Measurements from ENCODE around the gene PTK7.

PTK7 gene

GRCh38 chr6:43180985-43181384, 104.9 kb downstream of the PTK7 start:
- DNase-seq = no peak

DNA sequence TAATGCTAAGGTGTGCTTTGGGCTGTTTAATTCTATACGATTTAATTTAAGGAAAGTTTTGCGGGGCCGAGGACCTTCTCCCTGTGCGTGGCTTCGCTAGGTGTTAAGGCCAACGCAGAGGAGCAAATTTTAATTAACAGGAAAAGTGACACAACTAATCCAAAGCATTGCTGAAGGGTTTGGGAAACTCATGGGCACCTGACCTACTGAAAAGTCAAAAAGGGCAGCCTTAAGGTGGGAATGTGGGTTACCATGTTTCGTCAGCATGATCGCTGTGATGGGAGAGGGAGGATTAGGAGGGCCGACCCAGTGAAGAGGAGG, 105.5 kb downstream of the PTK7 start:
- DNase-seq = no peak

- DNase-seq = peak; percentile 70 to 90 (median 80)
These were observed 106.1 kb downstream of the PTK7 start, which contains the start of gene CUL9 for GRCh38 chr6:43181942-43182860. TSS of gene CUL9 (plus strand) at chr6:43182196. CDS start at chr6:43184311, 2,115 bp downstream.

DNA sequence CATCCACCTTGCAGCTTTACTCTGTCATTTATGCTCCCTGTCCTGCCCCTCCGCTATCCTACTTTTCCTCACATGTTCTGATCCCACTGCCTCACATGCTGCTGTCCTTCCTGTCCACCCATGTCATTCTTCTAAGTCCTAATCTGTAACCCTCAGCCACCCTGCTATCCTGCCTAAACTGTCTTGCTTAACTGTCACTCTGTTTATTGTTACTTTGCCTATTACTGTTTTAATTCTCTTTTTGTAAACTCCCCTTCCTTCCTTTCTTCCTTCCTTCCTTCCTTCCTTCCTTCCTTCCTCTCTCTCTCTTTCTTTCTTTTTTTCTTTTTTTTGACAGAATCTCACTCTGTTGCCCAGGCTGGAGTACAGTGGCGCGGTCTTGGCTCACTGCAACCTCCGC, 107.3 kb downstream of the PTK7 start:
- no peak for DNase-seq

- DNase-seq = no peak
These were observed 108.3 kb downstream of the PTK7 start for GRCh38 chr6:43184268-43184985.

- DNase-seq = no peak
These were observed 109.4 kb downstream of the PTK7 start for GRCh38 chr6:43185391-43185985.

GRCh38 chr6:43186019-43186418, 109.9 kb downstream of the PTK7 start:
- no peak for DNase-seq

DNA sequence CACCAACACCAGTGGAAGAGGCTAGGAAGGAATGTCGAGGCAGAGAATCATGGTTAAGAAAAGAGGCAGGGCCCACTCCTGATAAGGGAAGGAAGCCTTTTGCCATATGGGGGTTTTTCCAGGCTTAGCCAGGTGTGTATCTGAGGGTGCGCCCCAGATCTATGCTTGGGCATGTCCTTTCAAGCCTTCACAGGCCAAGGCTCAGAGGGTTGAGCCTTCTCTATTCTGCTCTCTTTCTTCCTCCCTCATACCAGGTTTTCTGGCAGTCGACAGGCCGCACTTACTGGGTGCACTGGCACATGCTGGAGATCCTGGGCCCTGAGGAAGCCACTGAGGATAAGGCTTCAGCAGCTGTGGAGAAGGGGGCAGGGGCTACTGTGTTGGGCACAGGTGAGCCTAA, 110.6 kb downstream of the PTK7 start:
- no peak for DNase-seq

DNA sequence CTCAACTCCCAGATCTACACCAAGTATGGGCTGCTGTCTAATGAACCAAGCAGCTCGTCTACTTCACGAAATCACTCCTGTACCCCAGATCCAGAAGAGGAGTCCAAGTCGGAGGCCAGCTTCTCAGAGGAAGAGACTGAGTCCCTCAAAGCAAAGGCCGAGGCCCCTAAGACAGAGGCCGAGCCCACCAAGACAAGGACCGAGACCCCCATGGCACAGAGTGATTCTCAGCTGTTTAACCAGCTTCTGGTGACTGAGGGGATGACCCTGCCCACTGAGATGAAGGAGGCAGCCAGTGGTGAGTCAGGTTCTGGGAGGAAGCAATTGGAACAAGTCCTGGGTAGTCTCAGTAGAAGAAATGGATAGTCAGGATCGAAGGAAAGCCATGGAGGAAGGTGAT, 111.7 kb downstream of the PTK7 start:
- no peak for DNase-seq

DNA sequence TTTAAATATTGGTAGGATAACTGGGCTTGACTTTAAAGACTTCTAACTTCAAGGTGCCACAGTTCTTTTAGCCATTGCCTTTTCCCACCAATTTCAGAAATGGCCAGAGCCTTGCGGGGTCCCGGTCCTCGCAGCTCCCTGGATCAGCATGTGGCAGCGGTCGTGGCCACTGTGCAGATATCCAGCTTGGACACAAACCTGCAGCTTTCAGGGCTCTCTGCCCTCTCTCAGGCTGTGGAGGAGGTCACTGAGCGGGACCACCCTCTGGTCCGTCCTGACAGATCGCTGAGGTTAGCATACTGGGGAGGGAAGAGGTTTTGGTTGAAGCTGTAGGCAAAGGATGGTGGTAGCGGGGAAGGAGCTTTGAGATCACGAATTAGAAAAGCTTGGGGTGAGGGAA, 112.3 kb downstream of the PTK7 start:
- no peak for DNase-seq

DNA sequence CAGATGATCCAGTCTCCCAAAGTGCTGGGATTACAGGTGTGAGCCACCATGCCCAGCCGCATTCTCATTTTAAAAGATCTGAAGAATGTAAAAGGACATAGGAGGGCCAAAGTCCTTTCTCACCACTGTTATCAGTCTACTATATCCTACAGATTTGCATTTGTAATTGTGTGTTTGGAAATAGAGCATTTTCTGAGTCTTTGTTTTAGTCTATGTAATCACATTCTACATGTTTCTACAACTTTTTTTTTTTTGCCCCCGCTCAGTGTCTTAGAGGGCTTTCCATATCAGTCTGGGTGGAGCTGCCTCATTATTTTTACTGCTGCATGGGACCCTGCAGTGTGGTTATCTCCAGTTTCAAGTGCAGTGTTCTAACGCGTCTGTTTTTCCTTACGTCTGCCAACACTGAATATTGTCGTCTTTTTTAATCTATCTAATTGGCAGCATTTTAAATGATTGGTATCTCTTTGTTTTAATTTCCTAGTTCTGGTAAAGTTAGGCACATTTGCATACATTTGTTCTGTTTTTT, 113.7 kb downstream of the PTK7 start:
- DNase-seq = no peak

DNA sequence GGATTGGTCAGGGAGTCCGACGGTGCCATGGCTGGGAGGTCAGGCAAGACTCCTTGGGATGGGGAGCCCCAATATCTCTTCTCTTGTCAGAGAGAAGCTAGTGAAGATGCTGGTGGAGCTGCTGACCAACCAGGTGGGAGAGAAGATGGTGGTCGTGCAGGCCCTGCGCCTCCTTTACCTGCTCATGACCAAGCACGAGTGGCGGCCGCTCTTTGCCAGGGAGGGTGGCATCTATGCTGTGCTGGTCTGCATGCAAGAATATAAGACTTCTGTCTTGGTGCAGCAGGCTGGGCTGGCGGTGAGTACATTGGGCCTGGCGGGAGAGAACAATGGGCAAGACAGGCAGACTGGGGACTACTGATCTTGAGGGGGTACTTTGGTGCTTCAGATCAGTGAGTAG, 116.8 kb downstream of the PTK7 start:
- no peak for DNase-seq

GRCh38 chr6:43193929-43194328, 117.8 kb downstream of the PTK7 start:
- DNase-seq = no peak

GRCh38 chr6:43196337-43196736, 120.2 kb downstream of the PTK7 start:
- DNase-seq = no peak

- no peak for DNase-seq
These were observed 123.8 kb downstream of the PTK7 start for GRCh38 chr6:43199912-43200311.

GRCh38 chr6:43200541-43200940, 124.4 kb downstream of the PTK7 start:
- DNase-seq = no peak

- DNase-seq = no peak
These were observed 126.3 kb downstream of the PTK7 start for GRCh38 chr6:43202451-43202850.

DNA sequence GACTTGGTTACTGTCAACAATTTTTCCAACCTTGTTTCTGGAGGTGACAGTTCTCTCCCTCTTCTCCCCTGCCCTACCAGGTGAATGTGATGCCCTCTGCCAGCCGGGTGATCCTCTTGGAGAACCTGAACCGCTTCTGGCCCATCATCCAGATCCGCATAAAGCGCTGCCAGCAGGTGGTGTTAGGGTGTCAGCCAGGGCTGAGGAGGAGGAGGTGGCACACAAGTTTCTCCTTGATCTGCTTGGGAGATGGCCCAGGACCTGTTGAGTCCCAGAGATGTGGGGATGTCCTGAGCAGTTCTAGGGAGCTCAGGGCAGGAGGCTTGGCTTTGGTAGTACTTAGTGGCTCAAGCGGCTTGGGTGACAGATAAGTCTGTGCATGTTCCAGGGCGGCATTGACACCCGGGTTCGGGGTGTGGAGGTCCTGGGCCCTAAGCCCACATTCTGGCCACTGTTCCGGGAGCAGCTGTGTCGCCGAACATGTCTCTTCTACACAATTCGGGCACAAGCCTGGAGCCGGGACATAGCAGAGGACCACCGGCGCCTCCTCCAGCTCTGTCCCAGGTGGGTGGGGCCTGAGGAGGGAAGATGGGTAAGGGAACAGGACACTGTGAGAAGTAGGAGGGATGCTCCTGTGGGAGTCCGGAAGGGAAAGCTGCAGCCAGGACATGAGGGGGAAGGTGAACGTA, 127.1 kb downstream of the PTK7 start:
- no peak for DNase-seq

DNA sequence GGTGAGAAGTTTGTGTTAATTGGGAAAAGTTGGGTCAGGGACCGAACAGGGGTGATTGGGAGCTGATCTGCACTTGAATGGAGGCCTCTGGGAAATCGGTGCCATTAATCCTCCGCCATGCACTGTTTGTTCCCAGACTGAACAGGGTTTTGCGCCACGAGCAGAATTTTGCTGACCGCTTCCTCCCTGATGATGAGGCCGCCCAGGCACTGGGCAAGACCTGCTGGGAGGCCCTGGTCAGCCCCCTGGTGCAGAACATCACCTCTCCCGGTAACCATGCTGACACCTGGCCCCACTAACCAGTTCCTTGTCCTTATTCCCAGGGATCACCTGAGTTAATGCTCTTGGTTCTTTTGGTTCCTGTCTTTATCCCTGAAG, 127.6 kb downstream of the PTK7 start:
- no peak for DNase-seq

DNA sequence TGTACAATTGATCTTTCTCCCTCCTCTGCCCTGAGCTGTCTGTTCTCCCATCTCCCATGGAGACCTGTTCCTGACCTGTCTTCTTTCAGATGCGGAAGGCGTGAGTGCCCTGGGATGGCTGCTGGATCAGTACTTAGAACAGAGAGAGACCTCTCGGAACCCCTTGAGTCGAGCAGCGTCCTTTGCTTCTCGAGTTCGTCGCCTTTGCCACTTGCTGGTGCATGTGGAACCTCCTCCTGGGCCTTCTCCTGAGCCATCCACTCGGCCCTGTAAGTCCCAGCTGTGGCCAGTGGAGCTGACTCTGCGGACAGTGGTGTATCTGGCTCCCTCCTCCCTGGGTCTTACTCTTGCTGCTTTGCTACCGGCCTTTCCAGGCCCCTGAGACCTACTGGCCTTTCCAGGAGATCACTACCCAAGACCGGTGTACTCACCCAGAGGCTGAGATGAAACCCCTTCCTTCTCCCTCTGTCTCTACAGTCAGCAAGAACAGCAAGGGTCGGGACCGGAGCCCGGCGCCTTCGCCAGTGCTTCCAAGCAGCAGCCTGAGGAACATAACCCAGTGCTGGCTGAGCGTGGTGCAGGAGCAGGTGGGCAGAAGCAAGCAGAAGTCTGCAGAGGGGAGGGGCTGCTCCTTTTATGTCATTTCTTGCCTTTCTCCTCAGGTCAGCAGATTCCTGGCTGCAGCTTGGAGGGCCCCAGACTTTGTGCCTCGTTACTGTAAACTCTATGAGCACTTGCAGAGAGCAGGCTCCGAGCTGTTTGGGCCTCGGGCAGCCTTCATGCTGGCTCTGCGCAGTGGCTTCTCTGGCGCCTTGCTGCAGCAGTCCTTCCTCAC, 128.4 kb downstream of the PTK7 start:
- no peak for DNase-seq

DNA sequence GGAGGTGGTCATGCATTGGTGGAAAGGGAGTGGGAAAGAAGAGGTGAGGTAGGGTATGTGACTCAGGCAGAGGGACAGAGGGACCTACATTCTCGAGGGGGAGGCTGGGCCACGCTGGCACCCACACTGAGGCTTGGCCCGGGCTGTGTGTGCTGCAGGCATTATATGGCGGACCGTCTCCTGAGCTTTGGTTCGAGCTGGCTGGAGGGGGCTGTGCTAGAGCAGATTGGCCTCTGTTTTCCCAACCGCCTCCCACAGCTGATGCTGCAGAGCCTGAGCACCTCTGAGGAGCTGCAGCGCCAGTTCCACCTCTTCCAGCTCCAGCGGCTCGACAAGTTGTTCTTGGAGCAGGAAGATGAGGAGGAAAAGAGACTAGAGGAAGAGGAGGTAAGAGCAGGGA, 129.7 kb downstream of the PTK7 start:
- DNase-seq = no peak

DNA sequence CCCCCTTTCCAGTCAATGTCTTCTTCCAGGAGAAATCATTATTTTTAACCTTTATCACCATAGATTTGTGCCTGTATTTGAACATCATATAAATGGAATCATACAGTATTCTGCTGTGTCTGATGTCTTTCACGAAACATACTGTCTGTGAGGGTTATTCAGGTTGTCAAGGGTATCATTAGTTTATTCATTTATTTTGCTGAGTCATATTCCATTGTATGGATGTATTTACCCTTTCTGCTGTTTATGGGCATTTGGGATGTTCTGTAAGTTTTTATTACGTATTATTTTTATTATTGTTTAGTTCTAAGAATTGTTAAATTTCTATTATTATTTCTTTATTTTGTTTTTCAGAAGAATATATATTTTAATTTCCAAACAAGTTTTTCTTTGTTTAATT, 131.2 kb downstream of the PTK7 start:
- no peak for DNase-seq

Measured in suppressor macrophage treated with lipopolysaccharide for 1 hour (primary cell).